Ishikawa (cell line): ENCODE measurements around the gene ZDBF2.

Source experiments
- CEBPB ChIP-seq: IDR thresholded peaks from 2 replicates; pipeline ENCODE4 v1.6.1; 2012
- CREB1 ChIP-seq: IDR thresholded peaks from 2 replicates; pipeline ENCODE4 v1.6.1; 2012; ENCODE audit warnings: low read depth
- EGR1 ChIP-seq: IDR thresholded peaks from 2 replicates; pipeline ENCODE4 v1.6.1; 2012
- EP300 ChIP-seq: IDR thresholded peaks from 2 replicates; pipeline ENCODE4 v1.6.1; 2012; ENCODE audit warnings: borderline replicate concordance
- FOXM1 ChIP-seq: IDR thresholded peaks from 2 replicates; pipeline ENCODE4 v1.6.1; 2012; ENCODE audit warnings: low read depth, borderline replicate concordance
- MAX ChIP-seq: IDR thresholded peaks from 2 replicates; pipeline ENCODE4 v1.6.1; 2012
- NFIC ChIP-seq: IDR thresholded peaks from 2 replicates; pipeline ENCODE4 v1.6.1; 2012
- RAD21 ChIP-seq: IDR thresholded peaks from 2 replicates; pipeline ENCODE4 v1.6.1; 2012; ENCODE audit warnings: low read depth
- REST ChIP-seq: IDR thresholded peaks from 2 replicates; pipeline ENCODE4 v1.6.1; 2012; ENCODE audit warnings: low read depth, mild to moderate bottlenecking
- TAF1 ChIP-seq: IDR thresholded peaks from 2 replicates; pipeline ENCODE4 v1.6.1; 2012; ENCODE audit warnings: low read depth, mild to moderate bottlenecking
- TCF12 ChIP-seq: IDR thresholded peaks from 2 replicates; pipeline ENCODE4 v1.6.1; 2012; ENCODE audit warnings: low read depth
- TEAD4 ChIP-seq: IDR thresholded peaks from 2 replicates; pipeline ENCODE4 v1.6.1; 2012
- USF1 ChIP-seq: IDR thresholded peaks from 2 replicates; pipeline ENCODE4 v1.6.1; 2012
- YY1 ChIP-seq: IDR thresholded peaks from 2 replicates; pipeline ENCODE4 v1.6.1; 2012; ENCODE audit warnings: low read depth
- ZBTB7A ChIP-seq: IDR thresholded peaks from 2 replicates; pipeline ENCODE4 v1.6.1; 2012; ENCODE audit warnings: low read depth

ZDBF2 gene

GRCh38 chr2:206316141-206316540 lies 41.7 kb downstream of the ZDBF2 start:
- TF ChIP-seq TAF1: no peak
- TF ChIP-seq EP300: no peak
- no peak for TF ChIP-seq USF1
- TF ChIP-seq TCF12: no peak
- TF ChIP-seq MAX: no peak
- TF ChIP-seq EGR1: no peak
- no peak for TF ChIP-seq YY1
- no peak for TF ChIP-seq REST
- TF ChIP-seq RAD21: no peak
- TF ChIP-seq TEAD4: no peak
- TF ChIP-seq ZBTB7A: no peak
- TF ChIP-seq CREB1: no peak
- no peak for TF ChIP-seq CEBPB
- TF ChIP-seq FOXM1: no peak
- no peak for TF ChIP-seq NFIC

GRCh38 chr2:206323033-206323432 lies 48.6 kb downstream of the ZDBF2 start:
- TF ChIP-seq CREB1: no peak
- no peak for TF ChIP-seq USF1
- no peak for TF ChIP-seq EP300
- no peak for TF ChIP-seq YY1
- TF ChIP-seq EGR1: no peak
- TF ChIP-seq MAX: no peak
- TF ChIP-seq TAF1: no peak
- no peak for TF ChIP-seq CEBPB
- TF ChIP-seq FOXM1: no peak

- TF ChIP-seq MAX (no peak), EGR1 (no peak), USF1 (no peak), CEBPB (no peak), TEAD4 (no peak), RAD21 (no peak), EP300 (no peak)
Observed at GRCh38 chr2:206323486-206323885, 49.0 kb downstream of the ZDBF2 start.

- TF ChIP-seq TAF1 (no peak), CEBPB (no peak), RAD21 (no peak), MAX (no peak), TCF12 (no peak), EP300 (no peak), FOXM1 (no peak), CREB1 (no peak), YY1 (no peak), ZBTB7A (no peak), EGR1 (no peak), REST (no peak), TEAD4 (no peak), USF1 (no peak), NFIC (no peak)
Observed at GRCh38 chr2:206324869-206325268, 50.4 kb downstream of the ZDBF2 start.

GRCh38 chr2:206328974-206329373 lies 54.5 kb downstream of the ZDBF2 start:
- no peak for TF ChIP-seq CEBPB
- TF ChIP-seq TAF1: no peak
- no peak for TF ChIP-seq RAD21
- TF ChIP-seq TCF12: no peak
- no peak for TF ChIP-seq TEAD4
